ENCODE measurements around the gene TANC1.

TANC1 gene

GRCh38 chr2:159160954-159161353, 192.5 kb downstream of the TANC1 start:
- no peak for DNase-seq (ENCODE audit: low read depth in 3 of 3)

GRCh38 chr2:159163930-159164329, 195.5 kb downstream of the TANC1 start:
- DNase-seq (ENCODE audit: low read depth in 3 of 3), result no peak

GRCh38 chr2:159164457-159164911, 196.0 kb downstream of the TANC1 start:
- DNase-seq (ENCODE audit: low read depth in 3 of 3), result no peak

- no peak for DNase-seq (ENCODE audit: low read depth in 3 of 3)
These were observed 196.6 kb downstream of the TANC1 start for GRCh38 chr2:159165048-159165447.

GRCh38 chr2:159168707-159169106, 200.3 kb downstream of the TANC1 start:
- no peak for DNase-seq (ENCODE audit: low read depth in 3 of 3)

GRCh38 chr2:159169187-159169586, 200.7 kb downstream of the TANC1 start:
- no peak for DNase-seq (ENCODE audit: low read depth in 3 of 3)

GRCh38 chr2:159172403-159172802, 204.0 kb downstream of the TANC1 start:
- DNase-seq (ENCODE audit: low read depth in 3 of 3), result no peak

GRCh38 chr2:159174759-159175158, 206.3 kb downstream of the TANC1 start:
- no peak for DNase-seq (ENCODE audit: low read depth in 3 of 3)

- DNase-seq (ENCODE audit: low read depth in 3 of 3), result no peak
These were observed 206.7 kb downstream of the TANC1 start for GRCh38 chr2:159175182-159175581.

GRCh38 chr2:159175927-159176326, 207.5 kb downstream of the TANC1 start:
- no peak for DNase-seq (ENCODE audit: low read depth in 3 of 3)

- no peak for DNase-seq (ENCODE audit: low read depth in 3 of 3)
These were observed 208.1 kb downstream of the TANC1 start for GRCh38 chr2:159176555-159176954.

- DNase-seq (ENCODE audit: low read depth in 3 of 3), result no peak
These were observed 208.9 kb downstream of the TANC1 start for GRCh38 chr2:159177357-159177756.

GRCh38 chr2:159177957-159178356, 209.5 kb downstream of the TANC1 start:
- DNase-seq (ENCODE audit: low read depth in 3 of 3), result no peak

- no peak for DNase-seq (ENCODE audit: low read depth in 3 of 3)
These were observed 210.7 kb downstream of the TANC1 start for GRCh38 chr2:159179096-159179495.

GRCh38 chr2:159179696-159180095, 211.3 kb downstream of the TANC1 start:
- DNase-seq (ENCODE audit: low read depth in 3 of 3), result no peak

- no peak for DNase-seq (ENCODE audit: low read depth in 3 of 3)
These were observed 214.9 kb downstream of the TANC1 start for GRCh38 chr2:159183346-159183745.

GRCh38 chr2:159185401-159186130, 217.1 kb downstream of the TANC1 start:
- no peak for DNase-seq (ENCODE audit: low read depth in 3 of 3)

GRCh38 chr2:159186462-159186861, 218.0 kb downstream of the TANC1 start:
- DNase-seq (ENCODE audit: low read depth in 3 of 3), result no peak

- DNase-seq (ENCODE audit: low read depth in 3 of 3), result no peak
These were observed 218.7 kb downstream of the TANC1 start for GRCh38 chr2:159187106-159187505.

- no peak for DNase-seq (ENCODE audit: low read depth in 3 of 3)
These were observed 220.0 kb downstream of the TANC1 start for GRCh38 chr2:159188449-159188848.

GRCh38 chr2:159192371-159192918, 224.0 kb downstream of the TANC1 start:
- no peak for DNase-seq (ENCODE audit: low read depth in 3 of 3)

- no peak for DNase-seq (ENCODE audit: low read depth in 3 of 3)
These were observed 225.4 kb downstream of the TANC1 start for GRCh38 chr2:159193791-159194190.

- DNase-seq (ENCODE audit: low read depth in 3 of 3), result no peak
These were observed 225.8 kb downstream of the TANC1 start for GRCh38 chr2:159194241-159194640.

- DNase-seq (ENCODE audit: low read depth in 3 of 3), result no peak
These were observed 227.3 kb downstream of the TANC1 start for GRCh38 chr2:159195697-159196096.

Data from stimulated activated CD4-positive, alpha-beta T cell treated with anti-CD3 and anti-CD28 coated beads, TNF-alpha, amount 100 ng/mL, for 4 hours (primary cell).